GM21576 (cell line): Measurements from ENCODE around the gene DMRTB1.

Experiments
- ATAC-seq: cut with Tn5 transposase; IDR thresholded peaks from one replicate; pipeline ENCODE4 v1.9.1; 2021; ENCODE audit warnings: mild to moderate bottlenecking, moderate library complexity; ENCODE audit not compliant: unreplicated experiment

Gene DMRTB1

GRCh38 chr1:53459321-53460175, at the start of gene DMRTB1:
DMRTB1 (plus strand) TSS chr1:53459399; CDS start chr1:53459454, 55 bp downstream.
- ATAC-seq: no peak

GRCh38 chr1:53409695-53410094, 49.5 kb upstream of the DMRTB1 start:
- ATAC-seq: no peak

DNA sequence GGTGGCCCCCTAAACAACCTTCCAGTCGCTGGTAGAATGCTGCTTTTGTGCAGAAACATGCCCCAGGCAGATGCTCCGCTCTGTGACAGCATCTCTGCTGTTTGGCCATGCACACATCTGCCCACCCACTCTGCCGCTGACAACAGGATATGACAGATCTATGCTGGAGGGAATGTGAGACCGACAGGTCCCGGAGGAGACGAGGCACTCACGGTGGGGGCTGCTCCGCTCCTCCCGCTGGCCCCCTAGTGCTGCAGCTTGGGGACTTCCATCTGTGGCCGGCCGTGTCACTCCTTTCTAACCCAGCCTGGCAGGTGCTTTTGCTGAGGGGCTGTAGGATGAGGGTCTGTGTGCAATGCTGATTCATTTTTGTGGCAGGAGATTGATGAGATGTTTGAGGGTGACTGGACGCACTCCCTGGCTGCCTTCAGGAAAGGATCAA, 49.1 kb upstream of the DMRTB1 start:
- ATAC-seq: no peak

DNA sequence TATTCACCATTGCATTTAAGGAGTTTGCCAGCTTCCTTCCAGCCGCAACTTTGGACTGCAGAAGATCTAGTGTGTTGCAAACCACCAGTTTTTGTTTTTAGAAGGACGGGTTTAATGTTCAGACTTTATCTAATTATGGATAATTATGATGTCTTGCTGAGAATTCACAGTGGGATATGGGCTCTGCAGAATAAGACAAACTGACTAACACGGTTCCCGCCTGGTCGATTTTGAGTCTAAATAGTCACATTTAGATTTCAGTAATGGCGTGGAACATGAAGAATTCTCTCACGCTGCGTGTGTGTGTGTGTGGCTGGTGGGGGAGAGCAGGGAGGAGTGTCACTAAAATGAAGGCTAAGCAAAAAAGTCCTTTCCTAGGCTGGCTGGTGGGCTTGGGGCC, 48.5 kb upstream of the DMRTB1 start:
- no peak for ATAC-seq

DNA sequence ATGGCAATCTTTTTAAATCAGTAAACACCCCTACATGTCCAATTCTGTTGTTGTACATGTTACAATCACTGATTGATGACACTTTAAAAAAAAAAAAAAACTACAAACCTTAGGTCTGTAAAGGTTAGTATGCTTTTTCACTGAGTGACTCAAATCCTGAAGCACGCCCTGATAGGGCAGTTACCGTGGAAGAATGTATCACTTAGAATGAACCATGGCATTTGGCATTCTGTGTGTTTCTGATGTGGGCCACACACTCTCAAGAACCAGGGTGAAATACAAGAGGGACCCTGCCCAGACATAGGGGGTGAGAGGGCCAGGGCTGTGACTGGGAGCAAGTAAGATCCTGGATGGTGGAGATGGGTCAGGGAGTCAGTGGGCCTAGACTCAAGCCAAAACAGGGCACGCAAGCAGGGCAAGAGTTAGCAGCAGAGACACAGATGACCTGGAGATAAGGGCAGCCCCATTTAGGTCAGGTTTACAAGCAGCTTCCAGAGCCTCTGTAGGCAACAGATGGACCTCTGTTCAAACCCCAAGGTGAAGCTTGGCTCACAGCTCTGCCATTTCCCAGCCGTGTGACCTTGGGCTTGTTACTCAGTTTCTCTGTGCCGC, 47.6 kb upstream of the DMRTB1 start:
- no peak for ATAC-seq

- ATAC-seq: no peak
Measured at GRCh38 chr1:53412285-53413174, 46.7 kb upstream of the DMRTB1 start.

DNA sequence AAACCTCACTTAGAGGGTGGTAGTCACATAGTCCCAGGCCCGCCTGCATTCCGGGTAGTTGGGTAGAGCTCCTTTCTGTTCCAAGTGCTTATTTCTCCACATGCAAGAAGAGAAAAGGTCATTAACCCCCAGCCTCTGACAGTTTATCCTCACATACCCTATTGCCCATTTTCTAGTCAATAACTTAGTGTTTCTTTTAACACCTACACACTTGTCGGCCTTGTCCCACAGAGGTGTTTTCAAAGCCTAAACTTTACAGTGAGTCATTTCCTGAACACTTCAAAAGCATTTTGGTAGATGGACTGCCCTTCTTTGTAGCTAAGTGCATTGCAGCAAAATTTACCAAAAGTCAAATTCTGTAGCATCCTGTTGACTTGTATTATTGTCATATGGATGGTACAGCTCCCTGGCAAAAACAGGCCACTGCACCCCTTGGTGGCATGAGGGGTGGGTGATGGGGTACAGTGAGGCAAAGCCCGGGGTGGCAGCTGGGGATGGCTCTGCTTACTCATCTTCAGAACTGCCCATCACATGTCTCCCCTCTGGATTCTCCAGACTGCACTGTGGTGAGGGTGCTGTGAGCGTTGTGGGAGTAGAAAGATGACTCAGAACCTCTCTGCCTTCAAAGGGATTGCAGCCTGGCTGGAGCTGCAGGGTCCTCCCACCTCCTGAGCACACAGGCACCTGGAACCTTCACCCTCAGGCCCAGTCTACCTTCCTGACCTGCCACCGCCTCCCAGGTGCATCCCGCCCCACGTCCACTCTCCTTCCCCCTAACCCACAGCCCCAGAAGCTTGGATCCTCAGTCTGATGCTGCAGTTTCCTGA, 45.8 kb upstream of the DMRTB1 start:
- peak; percentile 36 for ATAC-seq

DNA sequence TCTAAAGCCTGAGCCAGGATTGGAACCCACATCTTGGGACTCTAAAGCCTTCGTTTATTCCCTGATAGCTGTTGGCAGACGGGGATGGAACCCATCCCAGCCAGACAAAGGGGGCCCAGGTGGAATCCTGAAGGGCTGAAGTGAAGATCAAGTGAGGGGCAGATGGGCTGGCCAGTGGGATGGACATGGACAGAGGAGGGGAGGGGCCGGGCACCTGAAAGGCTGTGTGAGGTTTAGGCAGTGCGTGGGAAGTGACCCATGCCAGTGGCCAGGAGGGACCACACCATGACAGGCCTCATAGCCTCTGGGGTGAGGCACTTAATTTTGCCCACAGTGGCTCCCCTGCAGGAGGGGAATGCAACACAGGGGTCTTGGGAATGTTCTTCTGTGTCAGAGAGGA, 44.6 kb upstream of the DMRTB1 start:
- no peak for ATAC-seq

DNA sequence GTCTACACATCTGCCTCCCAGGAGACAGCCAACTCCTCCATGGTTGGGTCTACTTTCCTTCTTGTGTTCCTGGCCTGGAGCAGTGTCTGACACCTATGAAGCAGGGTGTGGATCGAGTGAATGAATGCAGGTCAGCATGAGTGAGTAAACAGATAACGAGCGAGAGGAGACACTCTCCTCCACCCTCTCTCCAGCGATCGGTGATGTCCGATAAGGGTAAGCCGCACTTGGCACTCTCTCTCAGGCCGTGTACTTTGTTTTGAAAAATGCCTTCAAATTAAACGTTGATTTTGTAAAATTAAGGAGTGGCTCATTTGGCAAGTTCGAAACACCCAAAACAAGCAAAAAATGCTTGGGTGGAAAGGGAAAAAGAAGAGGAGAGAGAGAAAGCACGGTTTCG, 43.8 kb upstream of the DMRTB1 start:
- ATAC-seq: no peak

- no peak for ATAC-seq
Measured at GRCh38 chr1:53416269-53416813, 42.9 kb upstream of the DMRTB1 start.

GRCh38 chr1:53417074-53417511, 42.1 kb upstream of the DMRTB1 start:
- no peak for ATAC-seq

- ATAC-seq: no peak
Measured at GRCh38 chr1:53419034-53419433, 40.2 kb upstream of the DMRTB1 start.

DNA sequence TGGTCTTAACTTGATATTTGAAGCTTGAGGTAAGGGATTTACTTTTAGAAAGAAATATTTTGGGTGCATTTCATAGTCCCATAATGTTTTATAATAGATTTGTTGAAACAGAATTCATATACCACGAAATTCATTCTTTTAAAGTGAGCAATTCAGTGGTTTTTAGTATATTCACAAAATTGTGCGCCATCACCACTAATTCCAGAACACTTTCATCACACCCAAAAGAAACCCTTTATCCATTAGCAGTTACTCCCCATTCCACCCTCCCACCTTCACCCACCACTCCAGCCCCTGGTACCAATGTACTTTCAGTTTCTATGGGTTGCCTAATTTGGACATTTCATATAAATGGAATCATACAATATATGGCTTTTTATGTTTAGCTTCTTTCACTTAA, 38.9 kb upstream of the DMRTB1 start:
- no peak for ATAC-seq

DNA sequence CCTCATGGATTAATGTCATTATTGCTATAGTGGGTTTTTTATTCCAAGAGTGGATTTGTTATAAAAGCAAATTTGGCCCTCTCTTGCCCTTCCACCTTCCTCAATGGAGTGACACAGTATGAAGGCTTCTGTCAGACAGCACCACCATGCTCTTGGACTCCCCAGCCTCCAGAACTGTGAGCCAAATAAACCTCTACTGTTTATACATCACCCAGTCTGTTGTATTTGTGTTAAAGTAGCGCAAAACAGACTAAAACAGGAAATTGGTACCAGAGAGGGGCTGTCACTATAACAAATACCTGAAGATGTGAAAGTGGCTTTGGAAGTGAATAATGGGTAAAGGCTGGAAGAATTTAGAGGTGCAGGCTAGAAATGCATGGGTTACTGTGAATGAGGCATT, 38.0 kb upstream of the DMRTB1 start:
- no peak for ATAC-seq

DNA sequence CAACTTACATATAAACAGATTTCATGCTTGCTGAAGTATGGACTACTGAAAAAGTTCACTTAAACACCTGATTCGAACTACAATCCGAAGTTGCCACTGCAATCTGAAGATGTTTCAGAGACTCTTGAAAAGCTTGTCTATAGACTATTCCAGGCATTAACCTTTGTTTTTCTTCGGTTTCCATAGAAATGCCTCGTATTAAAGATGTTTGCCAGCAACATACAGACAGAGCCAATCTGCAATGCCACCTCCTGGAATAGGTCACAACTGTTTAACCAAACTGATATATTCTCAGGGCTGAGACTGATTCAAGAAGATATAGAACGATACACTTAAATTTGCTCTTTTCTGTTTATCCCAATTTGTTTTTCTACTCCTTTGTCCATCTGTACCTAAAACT, 28.9 kb upstream of the DMRTB1 start:
- no peak for ATAC-seq

GRCh38 chr1:53430779-53431178, 28.4 kb upstream of the DMRTB1 start:
- ATAC-seq: no peak

- no peak for ATAC-seq
Measured at GRCh38 chr1:53431244-53431643, 28.0 kb upstream of the DMRTB1 start.

GRCh38 chr1:53431805-53432565, 27.2 kb upstream of the DMRTB1 start:
- no peak for ATAC-seq

- no peak for ATAC-seq
Measured at GRCh38 chr1:53432611-53433010, 26.6 kb upstream of the DMRTB1 start.
